ENCODE results near the gene INO80B.

DNA sequence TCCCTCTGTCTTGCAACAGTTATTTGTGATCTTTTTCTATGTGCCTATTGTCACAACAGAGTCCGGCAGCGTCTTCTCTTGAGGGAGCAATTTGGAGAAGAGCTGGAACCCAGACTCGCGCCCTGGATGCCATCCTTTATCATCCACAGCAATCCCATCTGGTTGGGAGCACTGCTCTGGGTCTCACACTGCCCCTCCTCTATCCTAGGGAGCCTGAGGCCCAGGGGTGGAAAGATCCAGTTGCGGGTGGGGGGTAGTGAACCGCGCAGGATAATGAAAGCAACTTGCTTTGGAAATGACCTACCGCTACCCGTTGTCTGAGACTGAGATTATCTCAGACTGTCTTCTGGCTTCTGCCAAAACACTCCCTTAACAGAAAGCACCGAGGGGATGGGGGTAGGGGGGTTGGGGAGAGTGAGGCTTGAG lies 4.1 kb downstream of the INO80B start:
- TF ChIP-seq POLR2A (IDR thresholded peaks at IDR 0.05; ENCODE audit: low read depth, low read length): no peak
- TF ChIP-seq POLR2AphosphoS5 (IDR thresholded peaks at IDR 0.05; ENCODE audit: low read depth, low read length): no peak

Measured in GM12892 (cell line).